HepG2 (cell line): ENCODE results near the gene SPATA21. TPM values are rescaled to one million over a fixed set of nuclear protein-coding genes. Genes with fewer than 3 reads are reported as not detected.
A peak's percentile ranks its signal among the peaks of the same experiment; 100 is the strongest.

ENCODE experiments used
- ATF1 ChIP-seq: IDR thresholded peaks from 2 replicates; pipeline ENCODE4 v1.6.1; 2016; ENCODE audit warnings: mild to moderate bottlenecking, control low read depth
- MED8 ChIP-seq: sonication (generic); formaldehyde crosslinking; IDR thresholded peaks from 2 replicates; pipeline ENCODE4 v1.8.1; 2023; ENCODE audit warnings: mild to moderate bottlenecking, missing genetic modification reagents; ENCODE audit not compliant: insufficient replicate concordance
- MIXL1 ChIP-seq: IDR thresholded peaks from 2 replicates; pipeline ENCODE4 v1.6.1; 2016
- PHB2 ChIP-seq: fragments of 450-650 bp; IDR thresholded peaks from 2 replicates; pipeline ENCODE4 v1.6.1; 2018; ENCODE audit not compliant: partially characterized antibody
- RFXAP ChIP-seq: sonication (generic); formaldehyde crosslinking; IDR thresholded peaks from 2 replicates; pipeline ENCODE4 v1.4.0; 2020; ENCODE audit warnings: missing genetic modification reagents, borderline replicate concordance
- SMAD3 ChIP-seq: sonication (generic); formaldehyde crosslinking; IDR thresholded peaks from 2 replicates; pipeline ENCODE4 v1.4.0; 2020; ENCODE audit warnings: missing genetic modification reagents
- SMAD9 ChIP-seq: sonication (generic); formaldehyde crosslinking; IDR thresholded peaks from 2 replicates; pipeline ENCODE4 v1.5.1; 2020; ENCODE audit warnings: mild to moderate bottlenecking, missing genetic modification reagents
- THAP11 ChIP-seq: IDR thresholded peaks from 2 replicates; pipeline ENCODE4 v1.6.1; 2016; ENCODE audit warnings: missing biosample characterization, missing genetic modification reagents
- ZBTB1 ChIP-seq: sonication (generic); formaldehyde crosslinking; IDR thresholded peaks from 2 replicates; pipeline ENCODE4 v1.4.0; 2020; ENCODE audit warnings: missing genetic modification reagents, borderline replicate concordance
- ZNF225 ChIP-seq: sonication (generic); formaldehyde crosslinking; IDR thresholded peaks from 2 replicates; pipeline ENCODE4 v1.4.0; 2020; ENCODE audit warnings: mild to moderate bottlenecking, missing genetic modification reagents
- ZNF264 ChIP-seq: sonication (generic); formaldehyde crosslinking; IDR thresholded peaks from 2 replicates; pipeline ENCODE4 v1.4.0; 2020; ENCODE audit warnings: missing genetic modification reagents
- ZNF510 ChIP-seq: sonication (generic); formaldehyde crosslinking; IDR thresholded peaks from 2 replicates; pipeline ENCODE4 v1.4.0; 2020; ENCODE audit warnings: low read depth, mild to moderate bottlenecking, missing genetic modification reagents
- polyA plus RNA-seq, 8 experiments: library from polyadenylated mRNA; depleted of rRNA in 3 of 8; stranded (reverse) in 7 of 8; unstranded in 1 of 8; fragments of >200 nt; fragmentation: Illumina TruSeq in 4 of 8; extraction: Trizol in 4 of 8; gene quantifications; 2 replicates each; pipeline versions ENCODE4 v1.2.1 to v1.2.3, GENCODE V29; 2011 to 2016; ENCODE audit warnings: low read depth in 4 of 8, missing spikeins in 1 of 8, mixed read lengths in 1 of 8; ENCODE audit not compliant: insufficient read depth in 1 of 8
- total RNA-seq, 5 experiments: library from RNA; depleted of rRNA; stranded (reverse); fragments of >200 nt; fragmentation: Illumina TruSeq; extraction: Trizol; gene quantifications; 2 replicates each; pipeline ENCODE4 v1.2.3, GENCODE V29; 2016; ENCODE audit warnings: low read depth in 1 of 5
- TF ChIP-seq, protein P1 (sequence below): sonication (generic); formaldehyde crosslinking; conservative IDR thresholded peaks from 2 replicates; pipeline ENCODE4 v1.4.0; 2020; ENCODE audit warnings: mild to moderate bottlenecking, missing genetic modification reagents, moderate library complexity
- TF ChIP-seq, protein P2 (sequence below): sonication (generic); formaldehyde crosslinking; IDR thresholded peaks from 2 replicates; pipeline ENCODE4 v1.8.1; 2022; ENCODE audit warnings: low read depth, mild to moderate bottlenecking, missing genetic modification reagents
- TF ChIP-seq, protein P3 (sequence below): sonication (generic); formaldehyde crosslinking; IDR thresholded peaks from 2 replicates; pipeline ENCODE4 v1.4.0; 2020; ENCODE audit warnings: missing genetic modification reagents, mild to moderate bottlenecking, borderline replicate concordance
- TF ChIP-seq, protein P4 (sequence below): sonication (generic); formaldehyde crosslinking; IDR thresholded peaks from 2 replicates; pipeline ENCODE4 v1.5.1; 2020; ENCODE audit warnings: missing genetic modification reagents, mild to moderate bottlenecking, borderline replicate concordance
- TF ChIP-seq, protein P5 (sequence below): sonication (generic); formaldehyde crosslinking; IDR thresholded peaks from 2 replicates; pipeline ENCODE4 v1.4.0; 2020; ENCODE audit warnings: missing genetic modification reagents

The SPATA21 gene
- total and polyA plus RNA-seq, 2 of the 13 experiments (the other 11 are each of a cell fraction or from before 2014, with no cell fraction given) = 0.80 to 1.4 TPM

DNA sequence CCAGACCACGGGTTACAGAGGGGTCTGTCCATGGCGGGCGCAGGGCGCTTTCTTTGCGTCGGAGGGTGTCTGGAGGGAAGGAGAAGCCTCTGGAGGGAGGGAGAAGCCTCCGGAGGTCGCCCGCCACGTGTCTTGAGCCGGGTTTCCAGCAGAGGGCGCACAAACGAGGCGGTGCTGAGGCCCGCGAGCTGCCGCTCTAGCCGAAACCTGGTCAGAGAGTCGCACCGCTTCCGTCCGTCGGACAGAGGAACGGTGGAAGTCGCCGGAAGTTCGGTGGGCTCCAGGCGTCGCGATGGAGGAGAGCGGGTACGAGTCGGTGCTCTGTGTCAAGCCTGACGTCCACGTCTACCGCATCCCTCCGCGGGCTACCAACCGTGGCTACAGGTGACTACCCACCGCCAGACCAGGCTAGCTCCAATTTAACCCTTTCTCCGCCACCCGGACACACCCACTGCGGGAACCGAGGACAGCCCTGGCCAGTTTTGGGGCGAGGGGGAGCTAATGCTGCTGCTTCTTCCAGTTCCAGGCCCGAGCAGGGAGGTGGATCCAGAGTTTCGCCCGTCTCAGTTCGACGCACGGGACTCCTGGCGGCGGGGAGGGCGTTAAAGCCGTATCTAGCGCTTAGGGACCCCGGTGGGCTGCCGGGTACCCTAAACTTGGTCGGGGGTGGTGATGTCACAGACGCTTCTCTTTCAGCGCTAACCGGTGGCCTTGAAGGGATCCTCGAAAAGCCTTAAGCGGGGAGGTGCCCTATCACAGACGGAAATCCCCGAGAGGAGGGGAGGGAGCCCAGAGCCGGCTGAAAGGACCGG, 3.5 kb upstream of the SPATA21 start, which contains the start of gene NECAP2 (continued):
- TF ChIP-seq, protein P1, sequence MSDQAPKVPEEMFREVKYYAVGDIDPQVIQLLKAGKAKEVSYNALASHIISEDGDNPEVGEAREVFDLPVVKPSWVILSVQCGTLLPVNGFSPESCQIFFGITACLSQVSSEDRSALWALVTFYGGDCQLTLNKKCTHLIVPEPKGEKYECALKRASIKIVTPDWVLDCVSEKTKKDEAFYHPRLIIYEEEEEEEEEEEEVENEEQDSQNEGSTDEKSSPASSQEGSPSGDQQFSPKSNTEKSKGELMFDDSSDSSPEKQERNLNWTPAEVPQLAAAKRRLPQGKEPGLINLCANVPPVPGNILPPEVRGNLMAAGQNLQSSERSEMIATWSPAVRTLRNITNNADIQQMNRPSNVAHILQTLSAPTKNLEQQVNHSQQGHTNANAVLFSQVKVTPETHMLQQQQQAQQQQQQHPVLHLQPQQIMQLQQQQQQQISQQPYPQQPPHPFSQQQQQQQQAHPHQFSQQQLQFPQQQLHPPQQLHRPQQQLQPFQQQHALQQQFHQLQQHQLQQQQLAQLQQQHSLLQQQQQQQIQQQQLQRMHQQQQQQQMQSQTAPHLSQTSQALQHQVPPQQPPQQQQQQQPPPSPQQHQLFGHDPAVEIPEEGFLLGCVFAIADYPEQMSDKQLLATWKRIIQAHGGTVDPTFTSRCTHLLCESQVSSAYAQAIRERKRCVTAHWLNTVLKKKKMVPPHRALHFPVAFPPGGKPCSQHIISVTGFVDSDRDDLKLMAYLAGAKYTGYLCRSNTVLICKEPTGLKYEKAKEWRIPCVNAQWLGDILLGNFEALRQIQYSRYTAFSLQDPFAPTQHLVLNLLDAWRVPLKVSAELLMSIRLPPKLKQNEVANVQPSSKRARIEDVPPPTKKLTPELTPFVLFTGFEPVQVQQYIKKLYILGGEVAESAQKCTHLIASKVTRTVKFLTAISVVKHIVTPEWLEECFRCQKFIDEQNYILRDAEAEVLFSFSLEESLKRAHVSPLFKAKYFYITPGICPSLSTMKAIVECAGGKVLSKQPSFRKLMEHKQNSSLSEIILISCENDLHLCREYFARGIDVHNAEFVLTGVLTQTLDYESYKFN = peak; percentile 63
- no peak for TF ChIP-seq ZBTB1 (CRISPR knock-in tag)
- TF ChIP-seq RFXAP (CRISPR knock-in tag) = peak; percentile 73; the same call in 1 of the 2 replicates
- TF ChIP-seq ZNF510 (CRISPR knock-in tag) = peak; percentile 83; the same call in 1 of the 2 replicates
- no peak for TF ChIP-seq PHB2
- peak; percentile 72 for TF ChIP-seq MED8 (CRISPR knock-in tag)
- TF ChIP-seq ZNF225 = no peak
- TF ChIP-seq ZNF264 = 0 out of 2 replicates have a peak, but pooled peaks have one; percentile 33
- TF ChIP-seq, protein P2, sequence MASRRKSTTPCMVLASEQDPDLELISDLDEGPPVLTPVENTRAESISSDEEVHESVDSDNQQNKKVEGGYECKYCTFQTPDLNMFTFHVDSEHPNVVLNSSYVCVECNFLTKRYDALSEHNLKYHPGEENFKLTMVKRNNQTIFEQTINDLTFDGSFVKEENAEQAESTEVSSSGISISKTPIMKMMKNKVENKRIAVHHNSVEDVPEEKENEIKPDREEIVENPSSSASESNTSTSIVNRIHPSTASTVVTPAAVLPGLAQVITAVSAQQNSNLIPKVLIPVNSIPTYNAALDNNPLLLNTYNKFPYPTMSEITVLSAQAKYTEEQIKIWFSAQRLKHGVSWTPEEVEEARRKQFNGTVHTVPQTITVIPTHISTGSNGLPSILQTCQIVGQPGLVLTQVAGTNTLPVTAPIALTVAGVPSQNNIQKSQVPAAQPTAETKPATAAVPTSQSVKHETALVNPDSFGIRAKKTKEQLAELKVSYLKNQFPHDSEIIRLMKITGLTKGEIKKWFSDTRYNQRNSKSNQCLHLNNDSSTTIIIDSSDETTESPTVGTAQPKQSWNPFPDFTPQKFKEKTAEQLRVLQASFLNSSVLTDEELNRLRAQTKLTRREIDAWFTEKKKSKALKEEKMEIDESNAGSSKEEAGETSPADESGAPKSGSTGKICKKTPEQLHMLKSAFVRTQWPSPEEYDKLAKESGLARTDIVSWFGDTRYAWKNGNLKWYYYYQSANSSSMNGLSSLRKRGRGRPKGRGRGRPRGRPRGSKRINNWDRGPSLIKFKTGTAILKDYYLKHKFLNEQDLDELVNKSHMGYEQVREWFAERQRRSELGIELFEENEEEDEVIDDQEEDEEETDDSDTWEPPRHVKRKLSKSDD (CRISPR knock-in tag) = peak; percentile 86; the same call in 1 of the 2 replicates
- peak; percentile 94 for TF ChIP-seq THAP11 (CRISPR knock-in tag)
- TF ChIP-seq SMAD3 (CRISPR knock-in tag) = peak; percentile 88
- peak; percentile 75; the same call in 1 of the 2 replicates for TF ChIP-seq MIXL1 (CRISPR knock-in tag)
- no peak; the same call in 1 of the 2 replicates for TF ChIP-seq ATF1
- TF ChIP-seq SMAD9 (CRISPR knock-in tag) = no peak
- TF ChIP-seq, protein P3, sequence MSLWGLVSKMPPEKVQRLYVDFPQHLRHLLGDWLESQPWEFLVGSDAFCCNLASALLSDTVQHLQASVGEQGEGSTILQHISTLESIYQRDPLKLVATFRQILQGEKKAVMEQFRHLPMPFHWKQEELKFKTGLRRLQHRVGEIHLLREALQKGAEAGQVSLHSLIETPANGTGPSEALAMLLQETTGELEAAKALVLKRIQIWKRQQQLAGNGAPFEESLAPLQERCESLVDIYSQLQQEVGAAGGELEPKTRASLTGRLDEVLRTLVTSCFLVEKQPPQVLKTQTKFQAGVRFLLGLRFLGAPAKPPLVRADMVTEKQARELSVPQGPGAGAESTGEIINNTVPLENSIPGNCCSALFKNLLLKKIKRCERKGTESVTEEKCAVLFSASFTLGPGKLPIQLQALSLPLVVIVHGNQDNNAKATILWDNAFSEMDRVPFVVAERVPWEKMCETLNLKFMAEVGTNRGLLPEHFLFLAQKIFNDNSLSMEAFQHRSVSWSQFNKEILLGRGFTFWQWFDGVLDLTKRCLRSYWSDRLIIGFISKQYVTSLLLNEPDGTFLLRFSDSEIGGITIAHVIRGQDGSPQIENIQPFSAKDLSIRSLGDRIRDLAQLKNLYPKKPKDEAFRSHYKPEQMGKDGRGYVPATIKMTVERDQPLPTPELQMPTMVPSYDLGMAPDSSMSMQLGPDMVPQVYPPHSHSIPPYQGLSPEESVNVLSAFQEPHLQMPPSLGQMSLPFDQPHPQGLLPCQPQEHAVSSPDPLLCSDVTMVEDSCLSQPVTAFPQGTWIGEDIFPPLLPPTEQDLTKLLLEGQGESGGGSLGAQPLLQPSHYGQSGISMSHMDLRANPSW (CRISPR knock-in tag) = peak; percentile 67; the same call in 1 of the 2 replicates
- TF ChIP-seq, protein P4, sequence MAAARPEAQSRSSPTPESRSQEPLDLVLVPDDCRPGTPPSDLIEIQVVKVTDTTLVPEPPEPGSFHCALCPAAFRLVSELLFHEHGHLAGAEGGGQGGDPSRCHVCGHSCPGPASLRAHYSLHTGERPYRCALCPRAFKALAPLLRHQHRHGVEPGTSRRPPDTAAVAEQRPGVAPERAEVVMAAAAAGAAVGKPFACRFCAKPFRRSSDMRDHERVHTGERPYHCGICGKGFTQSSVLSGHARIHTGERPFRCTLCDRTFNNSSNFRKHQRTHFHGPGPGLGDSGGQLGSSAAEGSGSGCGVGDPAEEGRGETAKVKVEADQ = no peak
- TF ChIP-seq, protein P5, sequence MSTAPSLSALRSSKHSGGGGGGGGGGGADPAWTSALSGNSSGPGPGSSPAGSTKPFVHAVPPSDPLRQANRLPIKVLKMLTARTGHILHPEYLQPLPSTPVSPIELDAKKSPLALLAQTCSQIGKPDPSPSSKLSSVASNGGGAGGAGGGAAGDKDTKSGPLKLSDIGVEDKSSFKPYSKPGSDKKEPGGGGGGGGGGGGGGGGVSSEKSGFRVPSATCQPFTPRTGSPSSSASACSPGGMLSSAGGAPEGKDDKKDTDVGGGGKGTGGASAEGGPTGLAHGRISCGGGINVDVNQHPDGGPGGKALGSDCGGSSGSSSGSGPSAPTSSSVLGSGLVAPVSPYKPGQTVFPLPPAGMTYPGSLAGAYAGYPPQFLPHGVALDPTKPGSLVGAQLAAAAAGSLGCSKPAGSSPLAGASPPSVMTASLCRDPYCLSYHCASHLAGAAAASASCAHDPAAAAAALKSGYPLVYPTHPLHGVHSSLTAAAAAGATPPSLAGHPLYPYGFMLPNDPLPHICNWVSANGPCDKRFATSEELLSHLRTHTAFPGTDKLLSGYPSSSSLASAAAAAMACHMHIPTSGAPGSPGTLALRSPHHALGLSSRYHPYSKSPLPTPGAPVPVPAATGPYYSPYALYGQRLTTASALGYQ (CRISPR knock-in tag) = peak; percentile 58; the same call in 1 of the 2 replicates
